PC-9 (cell line): ENCODE data around the gene CTNNA3.

Experiments used
- CTCF ChIP-seq: fragments of 200-600 bp; sonication (generic); conservative IDR thresholded peaks from 2 replicates; pipeline ENCODE4 v1.6.1; 2017; ENCODE audit warnings: mixed run types, antibody characterized with exemption, mild to moderate bottlenecking, moderate library complexity
- EZH2 ChIP-seq: fragments of 200-600 bp; sonication (generic); IDR thresholded peaks from 2 replicates; pipeline ENCODE4 v1.8.0; 2017; ENCODE audit warnings: antibody characterized with exemption, low read depth

- no peak for TF ChIP-seq CTCF
- TF ChIP-seq EZH2, result no peak
Measured at GRCh38 chr10:67115972-67116371, 580.0 kb downstream of the CTNNA3 start.
